OCI-LY1 (cell line): ENCODE data around the gene PHKA1.

Experiments used
- H2AFZ ChIP-seq: fragments of 200-600 bp; sonication (generic), shearing (Covaris generic); 2 replicates; pipeline ENCODE4 v1.6.0; 2014; ENCODE audit warnings: antibody characterized with exemption, mild to moderate bottlenecking, low read length
- H3F3A ChIP-seq: fragments of 200-600 bp; sonication (generic), shearing (Covaris generic); 2 replicates; pipeline ENCODE4 v1.6.0; 2014; ENCODE audit warnings: mild to moderate bottlenecking, antibody characterized with exemption, low read length, moderate library complexity; ENCODE audit not compliant: insufficient read depth
- H3K27ac ChIP-seq: fragments of 200-600 bp; sonication (generic); 2 replicates; pipeline ENCODE4 v1.5.1; 2014; ENCODE audit warnings: low read length, mixed run types, mild to moderate bottlenecking, low read depth; ENCODE audit not compliant: poor library complexity, severe bottlenecking
- H3K27me3 ChIP-seq: fragments of 200-600 bp; sonication (generic); 2 replicates; pipeline ENCODE4 v1.6.0; 2014; ENCODE audit warnings: antibody characterized with exemption, mild to moderate bottlenecking, low read length, moderate library complexity; ENCODE audit not compliant: insufficient read depth
- H3K36me3 ChIP-seq: fragments of 200-600 bp; sonication (generic); 2 replicates; pipeline ENCODE4 v1.6.1; 2014; ENCODE audit warnings: mild to moderate bottlenecking, antibody characterized with exemption, low read length, moderate library complexity, mixed read lengths; ENCODE audit not compliant: insufficient read depth
- H3K4me1 ChIP-seq: fragments of 200-600 bp; sonication (generic); 2 replicates; pipeline ENCODE4 v1.5.1; 2014; ENCODE audit warnings: mild to moderate bottlenecking, low read length, moderate library complexity; ENCODE audit not compliant: insufficient read depth, severe bottlenecking
- H3K4me2 ChIP-seq: fragments of 200-600 bp; sonication (generic), shearing (Covaris generic); 2 replicates; pipeline ENCODE4 v1.6.1; 2014; ENCODE audit warnings: low read length
- H3K4me3 ChIP-seq: fragments of 200-600 bp; sonication (generic); 2 replicates; pipeline ENCODE4 v1.5.1; 2014; ENCODE audit warnings: low read length, low read depth, mild to moderate bottlenecking, mixed read lengths; ENCODE audit not compliant: poor library complexity, severe bottlenecking
- H3K79me2 ChIP-seq: fragments of 200-600 bp; shearing (Covaris generic); 2 replicates; pipeline ENCODE4 v1.6.1; 2016; ENCODE audit warnings: mixed run types, low read length, mixed read lengths; ENCODE audit not compliant: insufficient read depth
- H3K9ac ChIP-seq: fragments of 200-600 bp; sonication (generic), shearing (Covaris generic); 2 replicates; pipeline ENCODE4 v1.6.1; 2014; ENCODE audit warnings: mild to moderate bottlenecking, low read length, mixed read lengths
- H3K9me2 ChIP-seq: fragments of 200-600 bp; sonication (generic), shearing (Covaris generic); 2 replicates; pipeline ENCODE4 v1.6.1; 2014; ENCODE audit warnings: low read depth, mild to moderate bottlenecking, low read length, mixed read lengths
- H3K9me3 ChIP-seq: fragments of 200-600 bp; shearing (Covaris generic); 2 replicates; pipeline ENCODE4 v1.6.1; 2014; ENCODE audit warnings: low read length, mixed read lengths
- H4K20me1 ChIP-seq: fragments of 200-600 bp; sonication (generic), shearing (Covaris generic); 2 replicates; pipeline ENCODE4 v1.6.0; 2016; ENCODE audit warnings: mild to moderate bottlenecking, low read length; ENCODE audit not compliant: insufficient read depth
- EZH2 ChIP-seq: fragments of 200-600 bp; sonication (generic), shearing (Covaris generic); IDR thresholded peaks from 2 replicates; pipeline ENCODE4 v1.8.0; 2017; ENCODE audit warnings: borderline replicate concordance, mixed run types, mild to moderate bottlenecking, antibody characterized with exemption, low read length, moderate library complexity, mixed read lengths
- TF ChIP-seq, protein P1 (sequence below): fragments of 200-600 bp; sonication (generic), shearing (Covaris generic); IDR thresholded peaks from 2 replicates; pipeline ENCODE4 v1.5.1; 2017; ENCODE audit warnings: mild to moderate bottlenecking, antibody characterized with exemption, low read length, moderate library complexity, mixed read lengths

PHKA1 gene

DNA sequence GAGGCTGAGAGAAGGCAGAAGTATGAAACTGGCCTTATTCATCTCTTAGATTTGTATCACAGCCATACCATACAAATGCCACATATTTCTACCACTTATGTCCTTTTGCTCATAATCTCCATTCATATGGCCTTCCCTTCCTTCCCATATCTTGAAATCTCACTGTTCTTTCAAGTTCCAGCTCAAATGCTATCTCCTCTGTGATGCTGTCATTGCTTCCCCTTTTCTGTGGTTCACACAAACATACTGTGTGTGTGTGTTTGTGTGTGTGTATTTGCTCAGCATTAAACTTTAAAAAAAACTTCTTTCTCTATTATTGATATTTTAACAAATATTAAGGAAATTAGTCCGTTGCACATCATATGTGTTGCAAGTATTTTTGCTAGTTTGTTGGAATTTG lies 26.7 kb downstream of the PHKA1 start:
- no peaks in the 10 kb centered on the region for H3K36me3 ChIP-seq

DNA sequence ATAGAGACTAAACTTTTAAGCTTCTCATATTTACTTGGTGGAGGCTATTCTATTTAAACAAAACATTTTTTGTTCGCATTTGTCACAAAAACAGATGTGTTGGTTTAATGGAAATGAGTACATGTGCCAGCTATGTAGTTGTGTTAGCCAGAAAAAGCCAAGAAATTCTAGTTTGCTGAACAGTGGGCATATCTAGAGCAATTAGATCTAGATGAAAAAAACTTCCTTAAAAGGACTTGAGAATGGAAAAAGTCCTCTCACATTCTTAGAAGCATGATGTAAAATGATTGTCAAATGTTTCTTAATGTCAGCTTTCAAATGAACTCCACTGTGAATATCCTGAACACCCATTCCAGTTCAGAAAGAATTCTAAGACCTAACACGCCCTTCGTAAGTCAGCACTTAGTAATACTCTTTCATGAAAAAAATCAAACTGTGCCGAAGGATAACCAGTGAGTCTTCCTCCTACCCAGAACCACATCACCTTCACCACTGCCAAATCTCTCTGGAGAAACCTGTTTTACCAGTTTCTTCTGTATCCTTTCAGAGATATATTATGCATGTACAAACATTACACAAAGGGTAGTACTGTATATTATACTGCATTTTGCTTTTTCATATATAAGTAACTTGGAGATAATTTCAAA lies 28.2 kb downstream of the PHKA1 start:
- no peak overlapping the region for H3K27ac ChIP-seq

More for the DNA sequence above, 26.7 kb downstream of the PHKA1 start:
- H3K9me3 ChIP-seq, result no peaks in the 10 kb centered on the region
- no peak overlapping the region for H3K9ac ChIP-seq
- no peaks in the 10 kb centered on the region for H3K27me3 ChIP-seq
- no peaks in the 10 kb centered on the region for H3K4me1 ChIP-seq
- no peak overlapping the region for H3K27ac ChIP-seq
- H2AFZ ChIP-seq, result no peak overlapping the region
- H3K9me2 ChIP-seq, result no peaks in the 10 kb centered on the region
- H3F3A ChIP-seq, result no peaks in the 10 kb centered on the region
- H4K20me1 ChIP-seq, result no peaks in the 10 kb centered on the region
- no peak overlapping the region for H3K4me2 ChIP-seq
- no peaks in the 10 kb centered on the region for H3K79me2 ChIP-seq
- no peak overlapping the region for H3K4me3 ChIP-seq
- no peak for TF ChIP-seq EZH2
- TF ChIP-seq, protein P1, sequence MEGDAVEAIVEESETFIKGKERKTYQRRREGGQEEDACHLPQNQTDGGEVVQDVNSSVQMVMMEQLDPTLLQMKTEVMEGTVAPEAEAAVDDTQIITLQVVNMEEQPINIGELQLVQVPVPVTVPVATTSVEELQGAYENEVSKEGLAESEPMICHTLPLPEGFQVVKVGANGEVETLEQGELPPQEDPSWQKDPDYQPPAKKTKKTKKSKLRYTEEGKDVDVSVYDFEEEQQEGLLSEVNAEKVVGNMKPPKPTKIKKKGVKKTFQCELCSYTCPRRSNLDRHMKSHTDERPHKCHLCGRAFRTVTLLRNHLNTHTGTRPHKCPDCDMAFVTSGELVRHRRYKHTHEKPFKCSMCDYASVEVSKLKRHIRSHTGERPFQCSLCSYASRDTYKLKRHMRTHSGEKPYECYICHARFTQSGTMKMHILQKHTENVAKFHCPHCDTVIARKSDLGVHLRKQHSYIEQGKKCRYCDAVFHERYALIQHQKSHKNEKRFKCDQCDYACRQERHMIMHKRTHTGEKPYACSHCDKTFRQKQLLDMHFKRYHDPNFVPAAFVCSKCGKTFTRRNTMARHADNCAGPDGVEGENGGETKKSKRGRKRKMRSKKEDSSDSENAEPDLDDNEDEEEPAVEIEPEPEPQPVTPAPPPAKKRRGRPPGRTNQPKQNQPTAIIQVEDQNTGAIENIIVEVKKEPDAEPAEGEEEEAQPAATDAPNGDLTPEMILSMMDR, result no peak

DNA sequence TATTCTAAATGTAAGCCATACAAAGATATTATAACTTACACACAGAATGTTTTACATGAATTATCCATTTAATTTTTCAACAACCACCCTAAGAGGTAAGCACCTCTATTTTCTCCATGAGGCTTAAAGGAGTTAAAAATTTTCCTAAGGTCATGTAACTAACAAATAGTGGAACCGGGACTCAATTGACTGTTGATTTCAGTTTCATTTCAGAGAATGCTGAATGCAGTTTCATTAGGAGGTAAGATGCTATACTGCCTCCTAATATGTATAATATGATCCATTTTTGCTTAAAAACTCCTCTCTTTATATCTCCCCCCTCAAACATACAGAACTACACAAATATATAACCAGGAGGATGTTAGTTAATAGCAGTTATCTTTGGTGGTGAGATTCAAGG lies 29.1 kb downstream of the PHKA1 start:
- no peak for TF ChIP-seq EZH2
- TF ChIP-seq, protein P1, result no peak
- H4K20me1 ChIP-seq, result no peaks in the 10 kb centered on the region
- H3K9ac ChIP-seq, result no peak overlapping the region
- H3K79me2 ChIP-seq, result no peaks in the 10 kb centered on the region
- H3K27ac ChIP-seq, result no peak overlapping the region
- no peaks in the 10 kb centered on the region for H3K9me2 ChIP-seq
- H3K4me1 ChIP-seq, result no peaks in the 10 kb centered on the region
- no peak overlapping the region for H3K4me3 ChIP-seq
- H3F3A ChIP-seq, result no peaks in the 10 kb centered on the region
- H2AFZ ChIP-seq, result no peak overlapping the region
- no peaks in the 10 kb centered on the region for H3K9me3 ChIP-seq
- no peak overlapping the region for H3K4me2 ChIP-seq
- no peaks in the 10 kb centered on the region for H3K36me3 ChIP-seq
- H3K27me3 ChIP-seq, result no peaks in the 10 kb centered on the region

More for the DNA sequence above, 28.2 kb downstream of the PHKA1 start:
- H3F3A ChIP-seq, result no peaks in the 10 kb centered on the region
- H3K9ac ChIP-seq, result no peak overlapping the region
- H2AFZ ChIP-seq, result no peak overlapping the region
- H3K4me1 ChIP-seq, result no peaks in the 10 kb centered on the region
- no peaks in the 10 kb centered on the region for H3K27me3 ChIP-seq
- TF ChIP-seq, protein P1, result no peak
- TF ChIP-seq EZH2, result no peak
- no peak overlapping the region for H3K4me3 ChIP-seq
- no peak overlapping the region for H3K4me2 ChIP-seq
- H3K9me2 ChIP-seq, result no peaks in the 10 kb centered on the region
- H3K79me2 ChIP-seq, result no peaks in the 10 kb centered on the region
- no peaks in the 10 kb centered on the region for H4K20me1 ChIP-seq
- no peaks in the 10 kb centered on the region for H3K9me3 ChIP-seq
- H3K36me3 ChIP-seq, result no peaks in the 10 kb centered on the region
